Measurements from ENCODE around the gene KCNMA1. TPM values are rescaled to one million over a fixed set of nuclear protein-coding genes. Genes with fewer than 3 reads are reported as not detected.
"Not testable (repeated sequence)": the region's sequence is repeated elsewhere in the genome, so short reads cannot be mapped to it uniquely, and the experiment has no call there.

KCNMA1 gene
- total RNA-seq, 1 experiment from 2014 or later, result 0.08 TPM

GRCh38 chr10:77420947-77421523, 216.6 kb downstream of the KCNMA1 start:
- DNase-seq (ENCODE audit: low spot score), result no peak

- DNase-seq (ENCODE audit: low spot score), result no peak
Measured at GRCh38 chr10:77419979-77420378, 217.6 kb downstream of the KCNMA1 start.

- no peak for DNase-seq (ENCODE audit: low spot score)
Measured at GRCh38 chr10:77419056-77419455, 218.6 kb downstream of the KCNMA1 start.

- DNase-seq (ENCODE audit: low spot score), result no peak
Measured at GRCh38 chr10:77417806-77418640, 219.6 kb downstream of the KCNMA1 start.

GRCh38 chr10:77417359-77417758, 220.2 kb downstream of the KCNMA1 start:
- DNase-seq (ENCODE audit: low spot score), result no peak

- DNase-seq (ENCODE audit: low spot score), result no peak
Measured at GRCh38 chr10:77416311-77417135, 221.1 kb downstream of the KCNMA1 start.

- no peak for DNase-seq (ENCODE audit: low spot score)
Measured at GRCh38 chr10:77415313-77415960, 222.2 kb downstream of the KCNMA1 start.

GRCh38 chr10:77413231-77413630, 224.4 kb downstream of the KCNMA1 start:
- no peak for DNase-seq (ENCODE audit: low spot score)

GRCh38 chr10:77412573-77413133, 225.0 kb downstream of the KCNMA1 start:
- DNase-seq (ENCODE audit: low spot score), result not testable (repeated sequence)

GRCh38 chr10:77411805-77412204, 225.8 kb downstream of the KCNMA1 start:
- no peak for DNase-seq (ENCODE audit: low spot score)

- no peak for DNase-seq (ENCODE audit: low spot score)
Measured at GRCh38 chr10:77410523-77410922, 227.1 kb downstream of the KCNMA1 start.

- no peak for DNase-seq (ENCODE audit: low spot score)
Measured at GRCh38 chr10:77409697-77410471, 227.7 kb downstream of the KCNMA1 start.

- no peak for DNase-seq (ENCODE audit: low spot score)
Measured at GRCh38 chr10:77408259-77408658, 229.3 kb downstream of the KCNMA1 start.

- no peak for DNase-seq (ENCODE audit: low spot score)
Measured at GRCh38 chr10:77406764-77407430, 230.7 kb downstream of the KCNMA1 start.

- peak; percentile 42 for DNase-seq (ENCODE audit: low spot score)
Measured at GRCh38 chr10:77405771-77406241, 231.8 kb downstream of the KCNMA1 start.

GRCh38 chr10:77404810-77405209, 232.8 kb downstream of the KCNMA1 start:
- no peak for DNase-seq (ENCODE audit: low spot score)

GRCh38 chr10:77403761-77404160, 233.8 kb downstream of the KCNMA1 start:
- DNase-seq (ENCODE audit: low spot score), result no peak

GRCh38 chr10:77401683-77402082, 235.9 kb downstream of the KCNMA1 start:
- no peak for DNase-seq (ENCODE audit: low spot score)

- DNase-seq (ENCODE audit: low spot score), result no peak
Measured at GRCh38 chr10:77400033-77400432, 237.6 kb downstream of the KCNMA1 start.
